ENCODE data around the gene NTM. TPM values are rescaled to one million over a fixed set of nuclear protein-coding genes. Genes with fewer than 3 reads are reported as not detected.

NTM gene
- total and polyA plus RNA-seq, 7 donors, result 0.07 to 1.1 (median 0.22) TPM; not detected in 2

- H3K9me3 ChIP-seq, result no peaks in the 10 kb centered on the region
- H3K27ac ChIP-seq, result no peak overlapping the region
- H3K4me1 ChIP-seq, result no peaks in the 10 kb centered on the region
- WGBS, 3 donors, result 85 to 89% (median 89%) methylated on average over 6 of the region's 6 CpGs
- no peak overlapping the region for H3K4me3 ChIP-seq
- intact Hi-C loops (cut with DNase I), result no loop called here
- no peak for DNase-seq
- TF ChIP-seq, protein P1, sequence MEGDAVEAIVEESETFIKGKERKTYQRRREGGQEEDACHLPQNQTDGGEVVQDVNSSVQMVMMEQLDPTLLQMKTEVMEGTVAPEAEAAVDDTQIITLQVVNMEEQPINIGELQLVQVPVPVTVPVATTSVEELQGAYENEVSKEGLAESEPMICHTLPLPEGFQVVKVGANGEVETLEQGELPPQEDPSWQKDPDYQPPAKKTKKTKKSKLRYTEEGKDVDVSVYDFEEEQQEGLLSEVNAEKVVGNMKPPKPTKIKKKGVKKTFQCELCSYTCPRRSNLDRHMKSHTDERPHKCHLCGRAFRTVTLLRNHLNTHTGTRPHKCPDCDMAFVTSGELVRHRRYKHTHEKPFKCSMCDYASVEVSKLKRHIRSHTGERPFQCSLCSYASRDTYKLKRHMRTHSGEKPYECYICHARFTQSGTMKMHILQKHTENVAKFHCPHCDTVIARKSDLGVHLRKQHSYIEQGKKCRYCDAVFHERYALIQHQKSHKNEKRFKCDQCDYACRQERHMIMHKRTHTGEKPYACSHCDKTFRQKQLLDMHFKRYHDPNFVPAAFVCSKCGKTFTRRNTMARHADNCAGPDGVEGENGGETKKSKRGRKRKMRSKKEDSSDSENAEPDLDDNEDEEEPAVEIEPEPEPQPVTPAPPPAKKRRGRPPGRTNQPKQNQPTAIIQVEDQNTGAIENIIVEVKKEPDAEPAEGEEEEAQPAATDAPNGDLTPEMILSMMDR (IDR thresholded peaks at IDR 0.05), result no peak
- H3K27me3 ChIP-seq (ENCODE audit: insufficient read depth in 3 of 3, low read length in 2 of 3), result no peaks in the 10 kb centered on the region
- ATAC-seq, result no peak
- H3K36me3 ChIP-seq (ENCODE audit: insufficient read depth in 1 of 2, low read depth in 1 of 2), result no peaks in the 10 kb centered on the region
Observed at GRCh38 chr11:132171031-132171430, 800.6 kb downstream of the NTM start.

- Histone ChIP-seq H3K27ac (no peak overlapping the region), H3K4me3 (no peak overlapping the region), H3K9me3 (no peaks in the 10 kb centered on the region), H3K4me1 (no peaks in the 10 kb centered on the region), H3K27me3 (ENCODE audit: insufficient read depth in 3 of 3, low read length in 2 of 3) (no peaks in the 10 kb centered on the region), H3K36me3 (ENCODE audit: insufficient read depth in 1 of 2, low read depth in 1 of 2) (no peaks in the 10 kb centered on the region)
- TF ChIP-seq, protein P1 (IDR thresholded peaks at IDR 0.05), result no peak
- DNase-seq, result no peak
- no peak for ATAC-seq
- intact Hi-C loops (cut with DNase I), result no loop called here
- WGBS, 3 donors, result 62 to 68% (median 64%) methylated on average over 15 of the region's 15 CpGs
Observed at GRCh38 chr11:132174362-132175255, 804.2 kb downstream of the NTM start.

- H3K4me1 ChIP-seq, result no peaks in the 10 kb centered on the region
- H3K36me3 ChIP-seq (ENCODE audit: insufficient read depth in 1 of 2, low read depth in 1 of 2), result no peaks in the 10 kb centered on the region
- intact Hi-C loops (cut with DNase I), result no loop called here
- H3K9me3 ChIP-seq, result no peaks in the 10 kb centered on the region
- no peak overlapping the region for H3K27ac ChIP-seq
- TF ChIP-seq, protein P1 (IDR thresholded peaks at IDR 0.05), result no peak
- H3K27me3 ChIP-seq (ENCODE audit: insufficient read depth in 3 of 3, low read length in 2 of 3), result no peaks in the 10 kb centered on the region
- ATAC-seq, result no peak
- no peak for DNase-seq
- H3K4me3 ChIP-seq, result no peak overlapping the region
- 5 to 7% (median 7%) methylated on average over 1 of the region's 1 CpG for WGBS, 3 donors
Observed at GRCh38 chr11:132177106-132177505, 806.7 kb downstream of the NTM start.

GRCh38 chr11:132184079-132184478, 813.7 kb downstream of the NTM start:
- whole genome bisulfite sequencing, 3 donors, result 63 to 69% (median 66%) methylated on average over 4 of the region's 4 CpGs
- TF ChIP-seq, protein P1 (IDR thresholded peaks at IDR 0.05), result no peak

More at GRCh38 chr11:132184079-132184478, 813.7 kb downstream of the NTM start:
- no peak overlapping the region for H3K27ac ChIP-seq
- no peaks in the 10 kb centered on the region for H3K4me1 ChIP-seq
- intact Hi-C loops (cut with DNase I), result no loop called here
- no peaks in the 10 kb centered on the region for H3K27me3 ChIP-seq (ENCODE audit: insufficient read depth in 3 of 3, low read length in 2 of 3)
- no peak for ATAC-seq
- no peaks in the 10 kb centered on the region for H3K9me3 ChIP-seq
- no peaks in the 10 kb centered on the region for H3K36me3 ChIP-seq (ENCODE audit: insufficient read depth in 1 of 2, low read depth in 1 of 2)
- DNase-seq, result no peak
- no peak overlapping the region for H3K4me3 ChIP-seq

Measured in psoas muscle (tissue), 8 donors.